ENCODE measurements around the gene ZNF436.

- TF ChIP-seq CTCF (conservative IDR thresholded peaks at IDR 0.05; ENCODE audit: low read depth, low read length) (no peak), EZH2 (IDR thresholded peaks at IDR 0.05; ENCODE audit: borderline replicate concordance, low read depth, low read length, poor library complexity, severe bottlenecking) (no peak)
Measured at GRCh38 chr1:23407016-23407630, 37.5 kb upstream of the ZNF436 start.

All from A673 (cell line).